NCI-H1092 treated with DMSO at 0.1 percent for 48 hours (cell line): ENCODE data around the gene TLE4.

ENCODE experiments used
- DNase-seq: peaks from one replicate; lab custom pipeline; 2025; lab: John Stamatoyannopoulos, UW

TLE4 gene

GRCh38 chr9:79665369-79665768 lies 93.6 kb downstream of the TLE4 start:
- no peak for DNase-seq

DNA sequence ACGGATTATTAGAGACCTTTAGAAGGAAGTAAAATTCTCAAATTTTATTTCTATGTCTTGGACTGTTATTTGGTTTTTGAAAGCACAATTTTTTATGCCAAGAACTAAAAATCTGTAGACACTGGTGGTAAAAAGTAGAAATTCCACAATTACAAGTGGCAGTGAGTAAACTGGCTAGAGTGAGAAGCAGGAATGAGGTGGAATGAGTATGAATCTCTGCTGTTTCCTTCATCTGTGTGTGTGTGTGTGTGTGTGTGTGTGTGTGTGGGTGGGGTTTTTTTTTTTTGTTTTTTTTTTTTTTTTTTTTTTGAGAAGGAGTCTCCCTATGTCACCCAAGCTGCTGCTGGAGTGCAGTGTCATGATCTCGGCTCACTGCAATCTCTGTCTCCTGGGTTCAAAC lies 94.2 kb downstream of the TLE4 start:
- no peak for DNase-seq

GRCh38 chr9:79667120-79667519 lies 95.4 kb downstream of the TLE4 start:
- DNase-seq: no peak

GRCh38 chr9:79667817-79668436 lies 96.2 kb downstream of the TLE4 start:
- DNase-seq: peak; percentile 99

DNA sequence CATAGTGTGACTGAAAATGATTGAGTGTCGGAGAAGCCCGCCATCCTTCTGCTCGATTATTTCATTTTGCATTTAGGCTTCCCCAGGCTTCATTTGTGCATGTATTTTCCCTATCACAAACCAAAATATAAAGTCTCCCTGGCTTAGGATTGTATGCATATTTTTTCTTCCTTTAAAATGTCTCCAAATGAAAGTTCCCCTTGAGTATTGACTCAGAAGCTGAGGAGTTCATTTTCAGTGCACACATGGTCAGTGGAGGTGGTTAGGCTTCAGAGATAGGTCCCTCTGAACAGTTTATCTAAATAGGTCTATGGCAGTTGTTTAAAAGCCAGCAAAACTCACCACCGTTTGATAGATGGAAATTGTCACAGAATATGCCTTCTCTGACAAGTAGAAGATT lies 97.2 kb downstream of the TLE4 start:
- no peak for DNase-seq

DNA sequence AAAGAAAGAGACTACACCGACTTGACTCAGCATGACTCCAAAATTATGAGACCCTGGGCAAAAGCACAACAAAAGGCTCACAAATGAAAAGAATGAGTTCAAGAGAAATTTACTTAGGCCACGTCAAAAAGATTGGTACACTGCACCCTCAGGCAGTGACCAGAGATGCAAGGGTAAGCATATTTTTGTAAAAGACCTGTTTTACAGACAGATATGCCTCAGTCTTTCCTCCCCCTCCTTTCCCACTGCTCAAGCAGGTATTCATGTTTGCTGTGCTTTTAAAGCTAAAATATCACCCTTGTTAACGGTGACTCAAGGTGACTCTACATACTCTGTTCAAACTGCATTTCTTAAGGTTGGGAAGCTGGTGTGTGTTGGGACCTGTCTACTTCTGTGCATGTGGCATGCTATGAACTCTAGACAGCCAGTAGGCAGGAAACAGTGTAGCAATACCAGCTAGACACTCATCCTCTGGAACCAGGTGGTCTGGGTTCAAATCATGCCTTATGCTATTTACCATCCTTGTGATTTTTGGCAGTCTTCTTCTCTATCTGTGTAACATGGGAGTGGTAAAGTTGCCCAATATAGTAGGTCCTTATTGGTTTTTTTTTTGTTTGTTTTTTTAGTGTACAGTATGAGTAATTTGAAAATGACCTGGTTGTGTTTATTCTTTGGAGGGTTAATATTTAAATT lies 98.7 kb downstream of the TLE4 start:
- no peak for DNase-seq

DNA sequence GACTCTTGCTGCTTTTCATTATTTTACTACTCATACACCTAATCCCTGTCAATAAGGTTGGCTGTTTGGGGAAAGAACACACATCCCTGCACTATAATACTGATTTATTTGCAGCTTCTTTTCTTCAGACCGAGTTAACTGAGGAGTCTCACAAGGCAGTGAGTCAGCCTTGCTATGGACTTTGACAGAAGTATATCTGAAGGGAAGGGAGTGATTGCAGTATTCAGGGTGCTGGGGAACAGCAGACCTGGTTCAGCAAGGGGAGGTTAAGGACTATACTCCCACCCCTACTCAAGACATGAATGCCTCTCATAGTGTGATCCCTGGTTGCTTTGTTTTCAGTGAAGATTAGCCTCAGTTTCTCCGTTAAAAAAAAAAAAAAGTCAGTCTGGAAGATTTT lies 99.8 kb downstream of the TLE4 start:
- no peak for DNase-seq

DNA sequence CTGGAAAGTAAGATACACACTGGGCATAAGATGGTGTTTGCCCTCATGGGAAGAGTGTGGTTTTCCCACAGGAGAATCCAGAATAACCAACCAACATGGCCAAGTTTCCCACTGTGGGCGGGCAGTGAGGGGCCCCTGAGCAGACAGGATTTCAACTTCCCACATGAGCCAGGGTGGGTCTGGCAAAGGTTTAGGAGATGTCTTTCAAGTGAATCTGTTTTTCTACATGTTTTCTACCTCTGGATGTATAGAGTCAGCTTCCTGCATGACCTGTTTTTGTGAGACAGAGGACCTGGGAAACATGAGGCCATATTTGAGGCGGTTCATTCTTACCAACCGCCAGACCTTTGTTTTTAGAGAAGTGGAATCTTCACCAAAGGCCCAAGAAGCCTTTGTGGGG lies 100.5 kb downstream of the TLE4 start:
- no peak for DNase-seq

DNA sequence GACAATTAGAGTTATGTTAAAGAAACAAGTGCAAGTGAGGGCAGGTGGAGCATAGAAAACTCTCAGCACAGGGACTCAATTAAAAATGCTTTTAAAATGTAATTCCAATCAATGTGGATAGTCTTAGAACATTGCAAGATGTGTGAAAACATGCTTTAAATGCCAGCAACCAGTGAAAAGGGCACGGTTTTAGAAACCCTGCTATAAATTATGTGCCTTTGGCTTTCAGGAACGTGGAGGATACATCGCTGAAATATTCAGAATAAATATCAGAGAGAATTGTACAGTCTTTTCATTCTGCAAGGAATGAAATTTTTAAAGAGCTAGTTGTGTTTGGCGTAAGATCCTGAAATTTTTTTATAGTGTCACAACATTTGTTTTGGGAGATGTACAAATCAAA lies 101.1 kb downstream of the TLE4 start:
- DNase-seq: no peak

DNA sequence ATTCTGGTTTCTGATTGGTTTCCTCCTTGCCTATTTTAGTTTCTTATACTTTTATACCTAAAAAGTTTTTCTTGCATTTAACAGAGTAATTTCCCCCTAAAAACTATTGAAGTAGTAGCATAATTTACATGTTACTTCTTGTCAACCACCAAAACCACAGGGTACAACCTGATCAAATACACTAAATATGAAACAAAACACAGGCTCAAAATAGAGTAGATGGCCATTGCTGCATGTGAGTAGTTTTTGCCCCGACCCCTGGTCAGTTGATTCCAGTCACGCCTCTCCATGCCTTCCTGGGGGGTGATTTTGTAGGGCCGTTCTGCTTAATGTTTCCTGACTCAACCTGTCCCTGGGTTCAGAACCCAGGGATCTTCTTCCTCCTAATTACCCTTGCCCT lies 101.8 kb downstream of the TLE4 start:
- no peak for DNase-seq

GRCh38 chr9:79674052-79674777 lies 102.5 kb downstream of the TLE4 start:
- no peak for DNase-seq

GRCh38 chr9:79681576-79681975 lies 109.8 kb downstream of the TLE4 start:
- no peak for DNase-seq

DNA sequence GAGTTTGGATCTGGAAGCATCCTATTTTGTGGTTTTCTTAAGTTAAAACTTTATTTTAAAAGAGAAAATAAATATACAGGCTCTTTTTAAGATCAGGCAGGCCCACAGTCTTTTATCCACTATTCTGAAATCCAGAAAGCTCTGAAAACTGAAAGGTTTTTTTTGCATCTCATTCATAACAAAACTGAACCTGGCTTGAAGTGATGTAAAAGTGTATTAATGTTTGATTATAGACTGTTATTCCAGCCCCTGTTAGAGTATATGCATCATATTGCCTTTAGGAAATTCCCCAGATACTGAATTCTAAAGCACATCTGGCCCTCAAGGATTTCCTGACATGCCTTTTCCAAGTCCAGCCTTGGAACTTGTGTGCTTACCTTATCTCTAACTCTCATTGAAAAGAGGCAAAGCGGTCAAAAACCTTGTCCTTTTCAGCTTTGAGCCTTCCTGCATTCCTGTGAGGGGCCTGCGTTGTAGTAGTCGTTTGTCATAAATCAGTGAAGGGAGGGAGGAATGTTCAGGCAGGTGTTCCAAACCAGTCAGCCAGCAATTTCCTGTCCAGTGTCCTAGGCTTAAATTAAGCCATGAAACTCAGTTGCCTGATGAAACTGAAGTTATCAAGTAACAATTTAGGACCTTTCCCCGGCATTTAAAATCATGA lies 110.4 kb downstream of the TLE4 start:
- no peak for DNase-seq

DNA sequence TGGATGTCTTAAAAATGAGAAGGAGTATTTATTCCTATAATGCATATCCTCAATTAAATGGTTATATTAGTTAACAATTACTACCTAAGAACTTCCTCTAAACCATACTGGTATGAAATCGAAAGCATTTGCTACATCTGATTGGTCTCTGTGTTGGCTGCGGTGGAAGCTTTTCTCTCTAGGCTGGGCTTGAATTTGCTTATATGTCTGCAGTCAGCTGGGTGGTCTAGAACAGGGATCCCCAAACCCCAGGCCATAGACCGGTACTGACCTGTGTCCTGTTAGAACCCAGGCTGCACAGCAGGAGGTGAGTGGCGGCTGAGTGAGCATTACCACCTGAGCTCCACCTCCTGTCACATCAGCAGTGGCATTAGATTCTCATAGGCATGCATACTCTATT lies 112.3 kb downstream of the TLE4 start:
- DNase-seq: no peak

GRCh38 chr9:79684711-79685575 lies 113.2 kb downstream of the TLE4 start:
- no peak for DNase-seq

GRCh38 chr9:79685577-79685976 lies 113.8 kb downstream of the TLE4 start:
- DNase-seq: no peak

DNA sequence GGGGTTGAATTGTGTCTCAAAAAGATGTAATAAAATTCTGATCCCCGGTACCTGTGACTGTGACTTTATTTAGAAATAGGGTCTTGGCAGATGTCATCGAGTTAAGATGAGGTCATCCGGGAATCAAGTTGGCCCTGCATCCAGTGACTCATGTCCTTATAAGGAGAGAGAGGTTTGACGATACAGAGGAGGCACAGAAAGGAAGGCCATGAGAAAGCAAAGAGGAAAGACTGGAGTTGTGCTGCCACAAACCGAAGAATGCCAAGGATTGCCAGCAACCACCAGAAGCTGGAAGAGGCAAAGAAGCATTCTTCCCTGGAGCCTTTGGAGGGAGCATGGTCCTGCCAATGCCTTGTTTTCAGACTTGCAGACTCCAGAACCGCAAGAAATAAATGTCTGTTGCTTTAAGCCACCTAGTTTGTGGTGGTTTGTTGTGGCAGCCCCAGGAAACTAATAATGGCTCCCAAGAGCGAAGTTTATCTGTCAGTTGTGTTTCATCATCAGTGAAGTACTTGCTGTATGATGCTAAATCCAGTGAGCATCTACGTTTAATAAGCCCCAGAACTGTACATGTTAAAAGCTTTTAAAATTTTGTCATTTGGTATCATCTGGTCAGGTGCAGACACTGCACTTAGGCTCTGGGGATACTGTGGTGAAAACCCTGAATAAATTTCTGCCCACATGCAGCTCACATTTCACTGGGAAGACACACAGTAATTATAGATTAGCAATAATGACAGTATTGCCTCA lies 114.8 kb downstream of the TLE4 start:
- no peak for DNase-seq

- DNase-seq: no peak
These were observed 115.3 kb downstream of the TLE4 start for GRCh38 chr9:79687131-79687447.

DNA sequence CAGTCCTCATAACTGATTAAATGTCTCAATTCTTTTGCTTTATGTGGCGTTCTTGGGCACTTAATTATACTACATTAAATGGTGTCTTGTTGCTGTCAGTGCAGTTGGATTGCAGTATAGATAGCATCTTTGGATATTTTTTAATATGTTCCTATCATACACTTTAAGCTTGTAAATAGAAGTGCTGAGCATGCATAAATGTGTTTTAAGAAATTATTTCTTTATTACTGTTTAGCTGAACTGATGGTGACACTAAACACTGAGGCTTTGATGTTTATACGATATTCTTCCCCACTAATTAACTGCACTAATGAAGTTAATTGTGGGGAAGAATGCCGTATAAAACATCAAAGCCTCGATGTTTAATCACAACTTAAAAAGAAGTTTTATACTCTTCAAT lies 116.6 kb downstream of the TLE4 start:
- DNase-seq: no peak

DNA sequence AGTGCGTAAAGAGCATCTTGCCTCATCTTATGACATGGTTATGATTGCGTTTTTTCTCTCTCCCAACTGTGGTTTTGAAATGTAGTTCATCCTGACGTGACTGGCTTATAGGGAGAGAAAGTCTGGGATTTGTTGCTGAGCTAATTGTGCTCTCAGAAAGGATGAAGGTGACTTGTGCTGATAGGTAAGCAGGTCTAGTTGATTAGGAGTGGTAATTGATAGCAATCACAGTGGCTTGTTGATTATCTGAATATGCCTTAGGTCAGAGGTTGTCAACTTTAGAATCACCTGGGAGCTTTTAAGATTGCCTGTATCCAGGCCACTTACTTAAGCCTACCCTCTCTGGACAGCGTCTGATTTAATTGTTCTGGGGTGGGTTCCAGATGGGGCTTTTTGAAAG lies 117.8 kb downstream of the TLE4 start:
- no peak for DNase-seq

DNA sequence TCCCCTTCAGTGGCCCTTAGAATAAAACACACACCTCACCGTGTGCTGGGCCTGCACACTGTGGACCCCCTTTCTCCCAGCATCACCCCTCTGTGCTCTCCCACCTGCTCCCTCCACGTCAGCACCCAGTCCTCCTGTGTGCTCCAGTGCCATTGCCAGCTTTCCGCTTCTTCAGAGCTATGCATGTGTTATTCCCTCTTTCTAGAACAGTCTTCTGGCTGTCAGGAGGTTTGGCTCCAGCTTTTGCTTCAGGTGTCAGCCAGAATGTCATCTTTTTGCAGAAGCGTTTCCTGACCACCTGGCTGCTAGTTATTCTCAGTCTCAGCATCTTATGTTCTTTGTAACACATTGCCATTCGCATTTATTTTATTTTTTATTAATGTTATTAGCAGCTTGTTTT lies 119.7 kb downstream of the TLE4 start:
- no peak for DNase-seq
